HUES6 (cell line): Measurements from ENCODE around the gene NT5C2.
"Not testable (repeated sequence)": the region's sequence is repeated elsewhere in the genome, so short reads cannot be mapped to it uniquely, and the experiment has no call there.

Source experiments
- H3K27ac ChIP-seq: 2 replicates; pipeline ENCODE4 v1.7.0; 2013; ENCODE audit warnings: low read depth, mild to moderate bottlenecking, low read length, inconsistent platforms
- H3K27me3 ChIP-seq: 2 replicates; pipeline ENCODE4 v1.6.1; 2013; ENCODE audit warnings: low read length; ENCODE audit not compliant: control insufficient read depth, insufficient read depth
- H3K36me3 ChIP-seq: 2 replicates; pipeline ENCODE4 v1.6.1; 2013; ENCODE audit warnings: low read length; ENCODE audit not compliant: control insufficient read depth, insufficient read depth
- H3K4me1 ChIP-seq: 2 replicates; pipeline ENCODE4 v1.6.1; 2013; ENCODE audit warnings: low read length; ENCODE audit not compliant: control insufficient read depth, insufficient read depth
- H3K4me3 ChIP-seq: 2 replicates; pipeline ENCODE4 v1.5.1; 2013; ENCODE audit warnings: low read depth, low read length
- H3K9ac ChIP-seq: one replicate; pipeline ENCODE4 v1.6.1; 2013; ENCODE audit warnings: mild to moderate bottlenecking, low read length
- H3K9me3 ChIP-seq: 2 replicates; pipeline ENCODE4 v1.6.1; 2013; ENCODE audit warnings: low read depth, low read length; ENCODE audit not compliant: control insufficient read depth, insufficient read depth

The NT5C2 gene

GRCh38 chr10:103072276-103072675, 120.8 kb downstream of the NT5C2 start:
- Histone ChIP-seq H3K36me3 (peaks cover 14% of the 10 kb centered on the region; the same call in 1 of the 2 replicates), H3K9me3 (no peaks in the 10 kb centered on the region), H3K27ac (no peak overlapping the region), H3K9ac (no peak overlapping the region), H3K27me3 (no peaks in the 10 kb centered on the region), H3K4me1 (peaks cover 4% of the 10 kb centered on the region; the same call in 1 of the 2 replicates), H3K4me3 (no peak overlapping the region)

DNA sequence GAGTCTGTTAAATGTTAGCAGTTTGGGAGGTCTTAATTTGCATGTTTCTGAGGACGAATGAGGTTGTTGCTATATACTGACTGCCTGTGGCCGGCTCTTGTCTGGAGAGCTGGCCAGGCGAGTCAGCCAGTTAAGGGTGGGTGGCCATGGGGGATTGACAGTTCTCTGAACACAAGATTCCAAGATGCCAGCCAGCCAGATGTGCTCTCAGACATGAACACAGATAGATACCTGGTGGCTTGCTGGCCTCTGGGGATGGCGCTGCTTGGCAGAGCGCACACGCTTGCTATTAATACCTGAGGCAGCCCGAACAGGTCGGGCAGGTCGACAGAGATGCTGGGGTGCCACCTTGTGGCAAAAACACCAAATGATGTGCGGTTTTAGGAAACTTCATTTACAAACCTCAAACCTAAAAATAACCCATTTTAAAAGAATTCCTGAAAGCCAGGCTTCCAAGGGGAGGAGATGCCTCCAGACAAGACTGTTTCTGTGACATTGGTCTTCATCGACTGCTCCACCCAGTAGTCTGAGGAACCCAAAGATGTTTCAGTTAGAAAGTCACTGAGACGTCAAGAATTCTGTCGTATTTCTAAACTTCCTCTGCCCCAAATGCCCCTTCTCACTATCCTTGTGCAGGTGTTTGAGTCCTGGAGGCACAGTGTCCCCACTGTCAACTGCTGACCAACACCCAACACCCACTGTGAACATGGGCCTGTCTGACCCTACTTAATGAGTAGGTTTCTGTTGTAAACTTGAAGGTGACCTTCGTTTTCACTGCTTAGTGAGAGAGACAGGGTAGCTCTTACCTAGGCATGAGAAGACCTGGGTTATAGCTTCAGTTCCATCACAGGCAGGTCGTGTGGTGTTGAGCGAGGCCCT, 123.4 kb downstream of the NT5C2 start:
- Histone ChIP-seq H3K9ac (no peak overlapping the region), H3K4me1 (peaks cover 4% of the 10 kb centered on the region; the same call in 1 of the 2 replicates), H3K9me3 (no peaks in the 10 kb centered on the region), H3K4me3 (no peak overlapping the region), H3K27ac (no peak overlapping the region), H3K36me3 (no peaks in the 10 kb centered on the region), H3K27me3 (no peaks in the 10 kb centered on the region)

DNA sequence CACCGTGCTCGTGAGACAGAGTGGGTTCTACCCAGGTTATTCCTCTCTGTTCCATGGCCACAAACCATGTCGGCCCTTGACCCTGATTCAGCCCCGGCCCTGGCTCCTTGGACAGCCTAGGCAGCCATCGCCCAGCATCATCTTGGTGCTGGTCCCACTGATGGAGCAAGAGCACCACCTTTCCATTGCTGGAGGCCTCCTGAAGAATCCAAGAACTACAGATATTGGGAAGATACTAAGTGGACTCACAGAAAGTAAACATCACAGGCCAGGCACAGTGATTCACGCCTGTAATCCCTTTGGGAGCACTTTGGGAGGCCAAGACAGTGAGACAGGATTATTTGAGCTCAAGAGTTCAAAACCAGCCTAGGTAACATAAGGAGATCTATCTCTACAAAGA, 125.1 kb downstream of the NT5C2 start:
- Histone ChIP-seq H3K27ac (no peak overlapping the region), H3K9me3 (no peaks in the 10 kb centered on the region), H3K4me3 (no peak overlapping the region), H3K4me1 (peaks cover 4% of the 10 kb centered on the region; the same call in 1 of the 2 replicates), H3K9ac (no peak overlapping the region), H3K36me3 (no peaks in the 10 kb centered on the region), H3K27me3 (no peaks in the 10 kb centered on the region)

GRCh38 chr10:103067484-103067883, 125.6 kb downstream of the NT5C2 start:
- no peak overlapping the region for H3K4me3 ChIP-seq
- no peak overlapping the region for H3K9ac ChIP-seq
- H3K27me3 ChIP-seq = no peaks in the 10 kb centered on the region
- H3K36me3 ChIP-seq = no peaks in the 10 kb centered on the region
- H3K4me1 ChIP-seq = peaks cover 4% of the 10 kb centered on the region; the same call in 1 of the 2 replicates
- H3K9me3 ChIP-seq = no peaks in the 10 kb centered on the region
- no peak overlapping the region for H3K27ac ChIP-seq

GRCh38 chr10:103067099-103067477, 126.0 kb downstream of the NT5C2 start:
- H3K27ac ChIP-seq, H3K9ac ChIP-seq, H3K27me3 ChIP-seq, H3K36me3 ChIP-seq, H3K4me1 ChIP-seq, H3K4me3 ChIP-seq, H3K9me3 ChIP-seq: not testable (repeated sequence)

DNA sequence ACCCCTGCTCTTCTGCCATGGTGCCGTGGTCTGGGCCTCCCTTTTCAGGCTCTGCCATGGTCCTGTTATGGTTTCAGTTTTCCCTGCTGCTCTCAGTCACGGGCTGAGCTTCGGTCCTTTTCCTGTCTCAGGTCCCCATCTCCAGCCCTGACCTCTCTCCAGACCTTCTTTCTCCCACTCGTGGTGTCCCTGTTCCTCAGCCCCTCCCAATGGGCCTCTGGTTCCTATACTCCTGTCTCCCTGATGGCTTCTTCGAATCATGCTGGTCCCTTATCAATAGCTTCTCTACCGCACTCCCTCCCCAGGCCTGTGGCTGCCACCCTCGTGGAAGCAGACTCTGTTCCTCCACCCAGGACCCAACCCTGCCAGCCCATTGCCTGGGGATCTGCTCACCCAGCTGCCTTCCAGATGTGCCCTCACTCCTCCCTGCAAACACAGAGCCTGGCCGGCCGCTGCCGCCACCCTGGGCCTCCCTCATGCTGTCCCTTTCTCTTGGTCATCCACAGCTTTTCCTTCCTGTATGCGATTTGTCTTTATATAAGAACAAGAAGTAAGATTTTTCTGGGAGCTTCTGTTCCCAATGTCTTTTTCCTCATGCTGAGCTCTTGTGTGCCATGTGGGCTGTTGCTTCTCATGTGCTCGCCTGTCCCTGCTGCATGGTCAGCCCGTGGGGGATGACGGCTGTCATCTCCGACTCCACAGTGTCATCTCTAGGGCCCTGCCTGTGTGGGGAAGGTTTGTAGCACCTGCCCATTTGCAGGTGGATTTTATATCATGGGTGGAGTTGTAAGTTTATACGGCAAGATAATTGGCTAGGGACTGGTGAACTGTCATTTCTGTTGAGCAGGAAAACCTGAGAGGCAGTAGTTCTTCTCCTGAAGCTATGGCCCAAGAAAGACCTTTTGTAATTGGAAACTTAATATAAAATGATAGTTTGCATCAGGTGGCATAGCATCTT, 126.7 kb downstream of the NT5C2 start:
- H3K27ac ChIP-seq = no peak overlapping the region

GRCh38 chr10:103064956-103065355, 128.1 kb downstream of the NT5C2 start:
- H3K27me3 ChIP-seq = no peaks in the 10 kb centered on the region
- H3K9me3 ChIP-seq = no peaks in the 10 kb centered on the region

More for the DNA sequence above, 126.7 kb downstream of the NT5C2 start:
- Histone ChIP-seq H3K36me3 (no peaks in the 10 kb centered on the region), H3K27me3 (no peaks in the 10 kb centered on the region), H3K9ac (no peak overlapping the region), H3K4me3 (no peak overlapping the region), H3K9me3 (no peaks in the 10 kb centered on the region), H3K4me1 (peaks cover 4% of the 10 kb centered on the region; the same call in 1 of the 2 replicates)

GRCh38 chr10:103062854-103063590, 130.1 kb downstream of the NT5C2 start:
- H3K36me3 ChIP-seq = no peaks in the 10 kb centered on the region
- no peaks in the 10 kb centered on the region for H3K4me1 ChIP-seq
- H3K27ac ChIP-seq = no peak overlapping the region
- no peaks in the 10 kb centered on the region for H3K9me3 ChIP-seq
- H3K9ac ChIP-seq = no peak overlapping the region
- H3K4me3 ChIP-seq = no peak overlapping the region
- H3K27me3 ChIP-seq = no peaks in the 10 kb centered on the region

More at GRCh38 chr10:103064956-103065355, 128.1 kb downstream of the NT5C2 start:
- Histone ChIP-seq H3K4me3 (no peak overlapping the region), H3K4me1 (peaks cover 4% of the 10 kb centered on the region; the same call in 1 of the 2 replicates), H3K36me3 (no peaks in the 10 kb centered on the region), H3K9ac (no peak overlapping the region), H3K27ac (no peak overlapping the region)

DNA sequence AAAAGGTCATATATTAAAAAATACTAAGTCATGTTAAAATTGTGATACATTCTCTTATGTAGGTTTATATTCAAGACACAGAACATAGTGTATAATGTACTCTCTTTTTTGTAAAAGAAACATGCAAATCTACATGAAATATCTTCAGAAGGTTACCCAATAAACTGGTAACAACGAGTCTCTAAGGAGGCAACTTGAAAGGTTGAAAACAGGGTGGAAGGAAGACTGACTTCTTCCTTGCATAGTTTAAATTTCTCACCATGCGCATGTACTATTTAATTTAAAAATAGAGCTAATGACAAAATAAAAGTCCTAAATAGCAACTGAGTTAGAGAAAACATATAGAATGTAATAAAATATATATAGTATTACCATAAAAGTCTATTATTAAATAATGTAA, 132.5 kb downstream of the NT5C2 start:
- Histone ChIP-seq H3K36me3 (no peaks in the 10 kb centered on the region), H3K4me1 (no peaks in the 10 kb centered on the region), H3K27ac (no peak overlapping the region), H3K27me3 (no peaks in the 10 kb centered on the region), H3K9me3 (no peaks in the 10 kb centered on the region), H3K9ac (no peak overlapping the region), H3K4me3 (no peak overlapping the region)

GRCh38 chr10:103058034-103058433, 135.0 kb downstream of the NT5C2 start:
- Histone ChIP-seq H3K9ac (no peak overlapping the region), H3K27ac (no peak overlapping the region), H3K4me3 (no peak overlapping the region), H3K27me3 (no peaks in the 10 kb centered on the region), H3K4me1 (0 out of 2 replicates have a peak, but pooled peaks cover 3% of the 10 kb centered on the region), H3K36me3 (no peaks in the 10 kb centered on the region), H3K9me3 (no peaks in the 10 kb centered on the region)
